Right lobe of liver (tissue), 6 donors: ENCODE results near the gene RSRC1. TPM values are rescaled to one million over a fixed set of nuclear protein-coding genes. Genes with fewer than 3 reads are reported as not detected.

Experiments
- ATAC-seq, 4 donors: fragments of 200-7000 bp; cut with Tn5 transposase; one replicate each; pipeline ENCODE4 v1.9.1; 2020; ENCODE audit warnings: mild to moderate bottlenecking in 4 of 4, moderate library complexity in 4 of 4
- DNase-seq, 3 donors: peaks; one replicate each; pipeline ENCODE4 v3.0.0-alpha.2; 2020
- H3K27ac ChIP-seq, 3 donors: fragments of 200-600 bp; one replicate each; pipeline ENCODE4 v1.8.0; 2022
- H3K27me3 ChIP-seq, 2 donors: fragments of 200-600 bp; one replicate each; pipeline ENCODE4 v1.8.0; 2022
- H3K36me3 ChIP-seq, 4 donors: fragments of 200-600 bp; sonication (generic) in 1 of 4; one replicate each; pipeline versions ENCODE4 v1.5.1 to v1.8.0; 2017 to 2022; ENCODE audit warnings: control low read depth in 1 of 4
- H3K4me1 ChIP-seq, 4 donors: fragments of 200-600 bp; sonication (generic) in 1 of 4; one replicate each; pipeline versions ENCODE4 v1.5.1 to v1.8.0; 2017 to 2022; ENCODE audit warnings: control low read depth in 1 of 4
- H3K4me3 ChIP-seq, 3 donors: fragments of 200-600 bp; one replicate each; pipeline ENCODE4 v1.8.0; 2022
- H3K9me3 ChIP-seq, 4 donors: fragments of 200-600 bp; sonication (generic) in 1 of 4; one replicate each; pipeline versions ENCODE4 v1.5.1 to v1.8.0; 2017 to 2022; ENCODE audit warnings: control low read depth in 1 of 4
- CTCF ChIP-seq, 4 donors: fragments of 200-600 bp in 3 of 4; fragments of 450-650 bp in 1 of 4; IDR thresholded peaks; one replicate each; pipeline versions ENCODE4 v1.5.1 to v1.8.0; 2016 to 2022; ENCODE audit warnings: antibody characterized with exemption in 4 of 4, mild to moderate bottlenecking in 2 of 4
- POLR2A ChIP-seq: fragments of 450-650 bp; IDR thresholded peaks from one replicate; pipeline ENCODE4 v1.6.1; 2017; ENCODE audit warnings: antibody characterized with exemption, mild to moderate bottlenecking
- WGBS: methylation state at CpG from one replicate; pipeline ENCODE4 v1.1.6; 2018; ENCODE audit warnings: low coverage, low lambda C conversion rate; ENCODE audit not compliant: insufficient coverage; ENCODE audit errors: missing lambda C conversion rate; 5-methylcytosine and 5-hydroxymethylcytosine counted together
- intact Hi-C, 2 donors: fragments of 100-400 bp; cut with DNase I; formaldehyde crosslinking; loops; one replicate each; pipeline versions ENCODE4 v1.11.2 to v1.14.1; 2022
- total RNA-seq, 6 experiments: library from RNA; depleted of rRNA in 2 of 6; stranded (reverse); fragments of >200 nt in 2 of 6; fragmentation: NEBNext Ultra II Directional in 3 of 6; extraction: Animal tissue kit (Norgen Biotek cat#: 25700) in 3 of 6; gene quantifications; one replicate each; pipeline versions ENCODE4 v1.1.0 to v1.2.4, GENCODE V29; 2016 to 2023
- donor health status: DM: no; HTN: yes; CAD: no.
- donor health status: DM: no; HTN: no; CAD: no.
- donor health status: DM: no; HTN: no; CAD: no.
- donor health status: DM: no; HTN: yes; CAD: no.
- donor health status: DM: no; HTN: yes; CAD: no.

RSRC1 gene
- total RNA-seq, 6 experiments from 2014 or later = 10.8 to 22.1 (median 11.7) TPM

- Histone ChIP-seq H3K4me1 (no peaks in the 10 kb centered on the region), H3K27ac (no peak overlapping the region), H3K4me3 (no peak overlapping the region), H3K27me3 (no peaks in the 10 kb centered on the region), H3K36me3 (peaks cover 0 to 2% (median 0%) of the 10 kb centered on the region in 4 donors), H3K9me3 (no peaks in the 10 kb centered on the region)
- TF ChIP-seq CTCF (IDR thresholded peaks at IDR 0.05) = no peak
- TF ChIP-seq POLR2A = no peak
- no peak for DNase-seq
- WGBS = 94% methylated on average over 2 of the region's 2 CpGs
- intact Hi-C loops = no loop called here
- ATAC-seq = no peak
Measured at GRCh38 chr3:158470944-158471638, 361.2 kb downstream of the RSRC1 start.

- H3K4me1 ChIP-seq = no peaks in the 10 kb centered on the region
- H3K4me3 ChIP-seq = no peak overlapping the region
- no peaks in the 10 kb centered on the region for H3K27me3 ChIP-seq
- H3K9me3 ChIP-seq = no peaks in the 10 kb centered on the region
- H3K27ac ChIP-seq = no peak overlapping the region
- no peak for DNase-seq
- intact Hi-C loops = no loop called here
- TF ChIP-seq CTCF (IDR thresholded peaks at IDR 0.05) (no peak), POLR2A (no peak)
- WGBS = 28% methylated on average over 3 of the region's 3 CpGs
- peaks cover 0 to 2% (median 0%) of the 10 kb centered on the region in 4 donors for H3K36me3 ChIP-seq
- peak; percentile 72 to 92 (median 78) for ATAC-seq
Measured at GRCh38 chr3:158471639-158472294, 361.9 kb downstream of the RSRC1 start.

DNA sequence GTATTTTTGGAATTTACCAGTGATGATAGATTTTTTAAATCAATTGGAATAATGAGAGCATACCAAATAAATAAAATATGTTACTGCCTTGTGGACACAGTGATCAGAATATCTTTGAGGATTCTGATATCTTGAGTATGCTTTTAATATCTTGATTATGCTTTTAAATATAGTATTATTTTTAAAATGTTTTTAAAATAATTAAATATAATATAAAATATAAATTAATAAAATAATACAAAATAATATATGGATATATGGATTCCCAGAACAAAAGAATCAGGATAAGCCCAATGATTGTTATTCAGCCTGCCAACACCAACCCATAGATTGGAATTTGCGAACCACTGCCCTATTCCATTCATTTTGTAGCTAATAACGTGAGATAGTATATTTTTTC is 369.2 kb downstream of the RSRC1 start:
- H3K4me1 ChIP-seq = no peaks in the 10 kb centered on the region
- DNase-seq = no peak
- no peak overlapping the region for H3K4me3 ChIP-seq
- H3K27me3 ChIP-seq = no peaks in the 10 kb centered on the region
- no peak overlapping the region for H3K27ac ChIP-seq
- no peaks in the 10 kb centered on the region for H3K9me3 ChIP-seq
- intact Hi-C loops = no loop called here
- TF ChIP-seq CTCF (IDR thresholded peaks at IDR 0.05) (no peak), POLR2A (no peak)
- no peaks in the 10 kb centered on the region for H3K36me3 ChIP-seq
- no peak for ATAC-seq
- WGBS = 95% methylated on average over 2 of the region's 2 CpGs

DNA sequence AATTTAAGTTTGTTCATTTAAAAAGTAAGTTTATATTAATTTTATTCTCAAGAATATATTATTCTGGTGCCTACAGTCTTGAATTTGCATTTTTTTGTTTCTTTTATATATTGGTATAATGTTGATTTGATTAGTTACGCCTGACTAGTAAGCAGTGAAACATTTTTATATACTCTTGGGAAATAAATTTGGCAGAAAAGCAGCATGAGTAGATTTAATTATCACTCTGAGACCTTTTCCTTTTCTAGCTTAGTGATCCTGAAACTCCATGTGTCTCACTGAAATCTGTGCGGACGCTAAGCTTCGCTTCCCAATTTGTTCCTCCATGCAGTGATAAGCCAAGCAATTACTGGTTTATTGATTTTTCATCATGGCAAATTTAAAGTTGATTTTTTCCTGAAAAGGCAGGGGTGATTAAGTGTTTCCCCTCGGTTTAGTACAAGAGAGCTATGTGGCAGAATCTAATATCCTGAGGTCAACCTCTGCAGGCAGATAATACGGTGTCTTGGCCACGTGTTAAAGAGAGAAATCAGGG is 373.9 kb downstream of the RSRC1 start:
- H3K27me3 ChIP-seq = no peaks in the 10 kb centered on the region
- H3K36me3 ChIP-seq = no peaks in the 10 kb centered on the region
- no peak overlapping the region for H3K4me3 ChIP-seq
- H3K27ac ChIP-seq = no peak overlapping the region
- intact Hi-C loops = no loop called here
- TF ChIP-seq POLR2A (no peak), CTCF (IDR thresholded peaks at IDR 0.05) (no peak)
- no peak for DNase-seq
- ATAC-seq = no peak
- H3K4me1 ChIP-seq = no peaks in the 10 kb centered on the region
- 89% methylated on average over 7 of the region's 7 CpGs for WGBS
- no peaks in the 10 kb centered on the region for H3K9me3 ChIP-seq
